ENCODE results near the gene UVRAG.
A peak's percentile ranks its signal among the peaks of the same experiment; 100 is the strongest.

UVRAG gene

GRCh38 chr11:75814677-75815344, at the start of gene UVRAG:
UVRAG (plus strand) TSS chr11:75815210; CDS start chr11:75815408, 198 bp downstream.
- DNase-seq (ENCODE audit: low spot score) = peak; percentile 99

GRCh38 chr11:75766443-75767227, 48.4 kb upstream of the UVRAG start:
- no peak for DNase-seq (ENCODE audit: low spot score)

- DNase-seq (ENCODE audit: low spot score) = no peak
Observed at GRCh38 chr11:75767228-75767572, 47.8 kb upstream of the UVRAG start.

- DNase-seq (ENCODE audit: low spot score) = no peak
Observed at GRCh38 chr11:75767793-75768111, 47.3 kb upstream of the UVRAG start.

GRCh38 chr11:75768112-75768908, 46.7 kb upstream of the UVRAG start, which contains the start of gene DGAT2:
DGAT2 (plus strand) TSS chr11:75768778; CDS start chr11:75768992, 214 bp downstream.
- peak; percentile 81 for DNase-seq (ENCODE audit: low spot score)

- DNase-seq (ENCODE audit: low spot score) = no peak
Observed at GRCh38 chr11:75768909-75769771, 45.9 kb upstream of the UVRAG start.

- no peak for DNase-seq (ENCODE audit: low spot score)
Observed at GRCh38 chr11:75770102-75770501, 44.9 kb upstream of the UVRAG start.

GRCh38 chr11:75771646-75772410, 43.2 kb upstream of the UVRAG start:
- DNase-seq (ENCODE audit: low spot score) = no peak

GRCh38 chr11:75773595-75774353, 41.2 kb upstream of the UVRAG start:
- no peak for DNase-seq (ENCODE audit: low spot score)

- DNase-seq (ENCODE audit: low spot score) = no peak
Observed at GRCh38 chr11:75775056-75775455, 40.0 kb upstream of the UVRAG start.

- no peak for DNase-seq (ENCODE audit: low spot score)
Observed at GRCh38 chr11:75776546-75776945, 38.5 kb upstream of the UVRAG start.

- DNase-seq (ENCODE audit: low spot score) = no peak
Observed at GRCh38 chr11:75777461-75778110, 37.4 kb upstream of the UVRAG start.

GRCh38 chr11:75778962-75779361, 36.0 kb upstream of the UVRAG start:
- DNase-seq (ENCODE audit: low spot score) = no peak

- DNase-seq (ENCODE audit: low spot score) = no peak
Observed at GRCh38 chr11:75779960-75780359, 35.0 kb upstream of the UVRAG start.

- DNase-seq (ENCODE audit: low spot score) = no peak
Observed at GRCh38 chr11:75780888-75781287, 34.1 kb upstream of the UVRAG start.

- DNase-seq (ENCODE audit: low spot score) = no peak
Observed at GRCh38 chr11:75781296-75781695, 33.7 kb upstream of the UVRAG start.

- DNase-seq (ENCODE audit: low spot score) = no peak
Observed at GRCh38 chr11:75781831-75782230, 33.2 kb upstream of the UVRAG start.

- no peak for DNase-seq (ENCODE audit: low spot score)
Observed at GRCh38 chr11:75782540-75783263, 32.3 kb upstream of the UVRAG start.

GRCh38 chr11:75783416-75784084, 31.5 kb upstream of the UVRAG start:
- no peak for DNase-seq (ENCODE audit: low spot score)

Data from left forelimb (tissue), 1 donor.